ENCODE data around the gene ABTB2.

The ABTB2 gene

DNA sequence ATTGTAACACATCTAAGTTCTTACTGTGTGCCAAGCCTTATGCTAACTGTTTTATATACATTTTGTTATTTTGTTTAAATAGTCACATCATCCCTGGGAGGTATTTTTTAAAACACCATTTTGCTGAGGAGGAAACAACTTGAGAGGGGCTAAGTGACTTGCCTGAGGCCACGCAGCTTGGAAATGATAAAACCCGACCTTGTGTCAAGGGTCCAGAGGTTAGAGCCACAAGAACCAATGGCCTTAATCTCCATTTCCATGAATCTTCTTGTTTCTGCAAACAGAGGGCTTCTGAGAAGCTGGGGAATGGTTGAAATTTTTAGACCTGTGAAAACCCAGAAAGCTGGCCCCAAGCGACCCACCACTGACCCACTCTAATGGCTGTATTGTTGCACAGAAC is 16.7 kb downstream of the ABTB2 start:
- DNase-seq = no peak

DNA sequence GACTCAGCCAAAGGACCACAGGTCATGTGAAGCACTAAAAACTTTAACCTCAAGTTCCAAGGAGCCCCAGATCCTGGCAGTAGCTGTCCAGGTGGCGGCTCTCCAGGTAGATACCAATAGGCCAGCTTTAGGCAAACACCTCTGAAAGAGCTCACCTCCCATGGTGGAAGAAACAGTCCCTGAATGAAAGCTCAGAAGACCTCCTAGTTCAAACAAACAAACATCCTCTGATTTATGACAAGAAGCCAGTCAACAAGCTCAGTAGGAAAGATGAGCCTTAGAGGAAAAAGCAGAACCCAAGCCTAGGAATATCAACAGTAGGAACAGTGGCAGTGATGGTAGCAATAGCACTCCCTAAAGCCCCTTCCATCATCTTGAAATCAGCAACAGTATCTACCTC is 17.2 kb downstream of the ABTB2 start:
- no peak for DNase-seq

DNA sequence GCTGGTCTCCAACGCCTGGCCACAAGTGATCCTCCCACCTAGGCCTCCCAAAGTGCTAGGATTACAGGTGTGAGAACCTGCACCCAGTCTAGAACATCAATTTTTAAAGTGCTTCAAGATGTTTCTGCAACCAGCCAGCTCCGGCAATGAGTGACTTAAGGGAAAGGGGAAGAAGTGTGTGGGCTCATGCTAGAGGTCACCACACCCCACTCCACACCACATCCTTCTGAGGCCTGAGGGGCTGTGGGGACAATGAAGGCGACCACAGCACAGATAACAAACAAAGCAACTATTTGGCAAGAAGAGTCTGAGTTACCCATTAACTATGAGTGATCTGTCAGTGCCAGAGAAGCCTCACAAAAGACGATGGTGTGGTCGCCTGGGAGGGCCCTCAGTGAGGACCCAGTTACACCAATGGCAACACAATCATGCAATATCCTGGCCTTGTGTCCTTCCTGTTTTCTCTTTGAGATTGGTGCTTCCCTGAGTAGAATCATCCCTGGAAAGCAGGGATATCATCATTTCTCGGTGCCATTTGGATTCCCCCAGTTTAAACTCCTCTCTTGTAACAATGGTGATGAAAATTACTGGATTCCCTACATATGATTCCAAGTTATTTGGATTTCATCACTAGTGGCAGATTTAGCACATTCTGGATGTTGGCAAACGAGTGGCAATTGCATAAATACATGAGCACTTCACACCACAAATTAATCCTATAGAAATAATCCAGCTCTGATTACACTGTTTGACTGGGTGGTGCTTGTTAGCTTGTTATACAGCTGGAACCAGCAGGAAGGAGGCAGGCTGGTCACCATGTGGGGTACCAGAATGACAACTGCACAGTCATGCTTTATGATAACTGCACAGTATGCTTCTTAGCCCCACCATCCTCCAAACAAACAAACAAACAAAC is 18.4 kb downstream of the ABTB2 start:
- DNase-seq = peak in 1 of 2 experiments; percentile 52

DNA sequence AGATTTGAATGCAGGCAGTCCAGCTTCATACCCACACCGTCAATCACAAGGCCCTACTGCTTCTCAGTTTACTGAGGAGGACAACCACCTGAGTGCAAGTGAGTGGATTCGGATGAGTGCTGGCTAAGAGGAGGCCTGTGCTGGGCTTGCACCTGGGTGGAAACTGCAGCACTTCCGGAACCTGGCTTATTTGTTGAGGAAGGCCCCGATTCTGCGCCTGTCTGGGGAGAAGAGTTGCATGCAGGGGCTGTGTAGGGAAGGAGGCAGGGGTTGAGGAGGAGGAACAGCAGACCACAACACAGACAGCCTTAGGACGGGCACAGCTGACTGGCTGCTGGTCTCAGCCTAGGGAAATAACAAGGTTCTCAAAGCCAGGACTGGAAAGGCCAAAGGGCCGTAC is 20.8 kb downstream of the ABTB2 start:
- no peak for DNase-seq

DNA sequence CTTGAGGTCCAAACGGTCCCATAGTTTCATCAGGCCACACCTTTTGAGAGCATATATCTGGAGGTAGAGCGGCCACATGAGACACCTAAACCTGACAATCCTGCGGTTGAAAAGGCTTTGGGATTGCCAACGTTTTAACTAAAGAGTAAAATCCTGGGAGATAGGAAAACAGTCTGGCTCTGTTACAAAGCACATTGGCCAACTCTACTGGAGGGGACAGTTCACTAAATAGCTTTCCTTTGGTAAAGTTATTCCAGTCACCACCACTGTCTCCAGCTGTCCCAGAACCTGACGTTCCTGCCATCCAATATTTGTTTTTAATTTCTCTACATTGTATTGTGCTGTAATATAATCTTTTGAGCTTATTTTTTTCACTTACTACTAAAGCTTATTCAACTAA is 22.0 kb downstream of the ABTB2 start:
- DNase-seq = no peak

DNA sequence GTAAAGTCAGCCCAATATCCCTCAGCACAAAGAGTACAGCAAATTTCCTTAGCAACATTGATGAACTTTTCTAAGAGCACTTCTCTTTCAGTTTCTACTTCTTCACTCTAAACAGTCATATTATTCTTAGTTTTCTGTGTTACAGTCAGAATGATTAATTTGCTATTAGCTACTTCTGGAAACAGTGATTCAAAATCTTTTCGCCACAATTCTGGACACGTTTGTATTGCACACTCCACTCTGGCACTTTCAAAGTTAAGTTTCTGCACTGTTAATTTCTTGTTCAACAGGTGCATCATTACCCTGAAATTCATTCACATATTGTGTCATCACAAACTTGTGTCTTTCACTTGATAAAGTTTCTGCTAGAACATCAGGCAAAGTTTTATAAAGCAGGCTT is 22.5 kb downstream of the ABTB2 start:
- DNase-seq = no peak

DNA sequence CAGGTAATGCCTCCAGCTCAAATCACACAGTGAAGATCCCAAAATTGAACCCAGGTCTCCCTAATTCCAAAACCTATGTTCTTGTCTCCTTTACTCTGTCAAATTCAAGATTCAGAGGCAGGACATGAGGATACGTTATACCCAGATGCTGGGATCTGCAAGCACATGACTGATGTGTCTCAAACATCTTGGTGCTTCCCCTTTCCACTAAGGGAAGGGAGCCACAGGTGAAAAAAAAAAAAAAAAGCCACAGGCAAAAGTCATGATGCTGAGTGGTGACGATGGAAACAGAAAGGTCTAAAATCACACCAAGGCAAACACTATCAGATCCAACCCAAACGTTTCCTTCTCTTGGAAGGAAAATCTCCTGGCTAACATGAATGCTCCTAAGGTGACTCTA is 24.0 kb downstream of the ABTB2 start:
- no peak for DNase-seq

DNA sequence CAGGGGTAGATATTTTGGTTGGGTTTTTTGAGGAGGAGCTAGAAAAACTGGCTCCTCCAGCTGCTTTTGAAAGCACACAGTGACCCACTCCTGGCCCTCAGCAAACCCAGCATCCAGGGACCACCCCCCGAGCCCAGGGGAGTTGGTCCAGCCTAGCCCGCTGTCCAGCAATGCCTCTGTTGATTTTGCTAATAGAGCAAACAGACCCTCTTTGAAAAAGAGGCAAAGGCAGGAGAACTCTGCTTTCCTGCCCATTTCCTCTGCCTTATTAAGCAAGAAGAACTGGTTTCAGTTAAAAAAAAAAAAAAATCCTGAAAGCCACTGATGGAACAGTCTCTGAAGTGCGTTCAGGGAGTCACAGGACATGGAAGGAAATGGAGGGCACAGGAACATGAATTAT is 25.3 kb downstream of the ABTB2 start:
- peak in 1 of 2 experiments; percentile 54 for DNase-seq

DNA sequence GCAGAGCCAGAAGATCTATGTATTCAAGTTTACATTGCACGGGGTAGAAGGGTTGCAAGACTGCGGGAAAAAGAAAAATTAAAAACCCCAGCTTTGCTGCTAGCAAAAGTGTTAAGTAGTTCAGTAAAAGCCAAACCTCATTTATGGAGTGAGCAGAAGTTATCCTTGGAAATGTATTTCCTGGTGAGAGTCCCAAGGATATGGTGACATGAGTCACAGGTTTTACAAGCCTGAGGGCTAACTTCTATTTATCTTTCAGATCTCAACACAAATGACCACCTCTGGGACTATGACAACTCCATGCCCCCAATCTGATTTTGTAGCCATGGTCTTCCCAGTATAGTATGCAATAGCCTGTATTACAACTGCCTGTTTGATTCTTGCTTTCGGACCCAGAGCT is 26.1 kb downstream of the ABTB2 start:
- no peak for DNase-seq

DNA sequence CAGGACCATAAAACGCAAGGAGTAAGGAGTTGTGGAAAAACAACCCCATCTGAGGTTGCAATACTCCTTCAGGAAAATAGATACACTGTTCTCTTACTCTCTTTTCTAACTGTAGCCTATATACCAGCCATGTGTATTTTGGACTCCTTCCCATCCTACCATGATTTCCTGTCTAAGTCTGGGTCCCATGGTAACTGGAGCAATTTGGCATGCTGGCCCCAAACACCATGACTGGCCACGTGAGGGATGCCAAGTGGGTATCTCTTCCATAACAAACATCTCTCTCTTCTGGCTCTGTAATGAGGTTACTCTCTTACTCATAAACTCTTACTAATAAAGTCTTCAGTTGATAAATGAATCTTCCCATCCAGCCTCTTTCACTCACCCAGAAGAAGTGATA is 26.5 kb downstream of the ABTB2 start:
- peak; percentile 88 to 97 for DNase-seq

DNA sequence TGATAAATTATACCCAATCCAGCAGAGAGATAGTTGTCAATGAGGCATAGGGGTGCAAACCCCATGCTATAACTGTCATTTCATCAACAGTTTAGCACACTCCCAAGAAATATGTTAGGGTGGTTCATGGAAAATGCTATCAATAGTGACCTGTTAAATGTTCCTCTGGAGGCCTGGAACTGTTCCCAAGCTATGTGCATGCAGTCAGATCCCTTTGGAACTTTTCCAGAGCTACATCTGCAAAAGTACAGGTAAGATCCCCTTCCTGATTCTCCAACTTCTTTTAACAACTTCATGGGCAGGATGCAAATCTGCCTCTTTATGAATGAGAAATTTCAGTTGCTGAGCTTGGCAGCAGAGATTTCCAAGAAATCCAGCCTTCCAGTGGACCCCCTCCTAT is 27.2 kb downstream of the ABTB2 start:
- DNase-seq = peak; percentile 24 to 58

DNA sequence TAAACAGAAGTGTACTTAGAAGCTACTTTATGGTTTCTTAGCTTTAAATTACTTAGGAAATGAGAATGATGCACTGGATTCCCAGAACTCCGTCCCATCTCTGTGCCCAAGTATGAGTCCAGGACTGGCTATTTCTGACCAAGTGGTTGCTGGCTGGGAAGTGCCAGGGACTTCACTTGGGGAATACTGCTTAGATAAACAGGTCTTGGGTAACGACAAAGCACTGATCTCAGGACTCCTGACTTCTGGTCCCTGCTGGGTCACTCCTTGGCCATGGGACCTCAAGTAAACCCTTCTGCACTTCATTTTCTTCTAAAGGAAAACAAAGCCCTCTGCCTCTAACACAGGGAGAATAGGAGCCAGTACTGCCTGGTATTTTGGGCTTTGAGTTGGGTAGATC is 27.9 kb downstream of the ABTB2 start:
- no peak for DNase-seq

DNA sequence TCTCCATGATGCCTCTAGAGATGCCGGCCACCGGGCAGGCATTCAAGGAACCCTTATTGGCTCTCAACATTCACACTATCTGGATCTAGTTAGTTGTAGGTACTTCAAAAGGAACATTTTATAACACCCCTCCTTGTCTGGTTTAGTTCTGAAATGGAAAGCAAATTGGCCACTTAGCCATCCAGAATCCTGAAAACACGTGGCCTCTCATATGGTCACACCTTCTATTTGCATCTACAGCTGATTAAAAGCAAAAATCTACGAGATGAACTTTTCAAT is 29.2 kb downstream of the ABTB2 start:
- DNase-seq = no peak

DNA sequence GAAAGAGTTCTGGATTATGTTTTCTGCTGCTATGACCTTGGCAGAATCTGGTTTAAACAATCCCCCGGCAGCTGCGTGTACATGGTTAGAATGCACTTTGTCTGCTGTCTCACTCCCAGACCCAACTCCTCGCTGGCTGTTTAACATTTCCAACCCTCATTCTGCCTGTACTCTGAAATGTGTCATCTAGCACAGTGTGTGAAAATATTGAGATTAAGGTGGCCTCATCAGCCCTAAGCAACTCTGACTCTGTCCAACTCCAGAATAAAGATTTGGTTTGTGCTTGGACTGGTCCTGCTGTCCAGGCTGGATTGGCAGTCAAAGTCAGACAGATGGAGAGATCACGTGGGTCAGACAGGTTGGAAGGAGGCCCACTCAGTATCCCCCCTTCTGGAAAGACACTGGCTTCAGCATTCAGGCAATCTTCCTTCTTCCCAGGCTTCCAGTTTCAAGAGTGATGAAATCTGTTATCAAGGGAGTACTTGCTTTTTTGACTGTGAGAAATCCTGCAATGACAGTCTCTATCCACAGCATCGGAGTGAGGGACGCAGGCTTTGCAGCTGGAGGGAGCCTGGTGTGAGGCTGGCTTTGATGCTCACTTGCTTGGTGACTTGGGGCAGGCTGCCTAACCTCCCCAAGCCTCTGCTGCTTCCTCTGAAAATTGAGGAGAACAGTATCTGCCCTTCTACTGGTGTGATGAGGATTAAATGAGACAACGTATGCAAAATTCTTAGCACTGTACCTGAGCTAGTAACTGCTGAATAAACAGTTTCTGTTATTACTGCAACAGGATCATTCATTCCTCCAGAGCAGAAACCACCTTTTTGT is 29.8 kb downstream of the ABTB2 start:
- DNase-seq = peak in 1 of 2 experiments; percentile 38

DNA sequence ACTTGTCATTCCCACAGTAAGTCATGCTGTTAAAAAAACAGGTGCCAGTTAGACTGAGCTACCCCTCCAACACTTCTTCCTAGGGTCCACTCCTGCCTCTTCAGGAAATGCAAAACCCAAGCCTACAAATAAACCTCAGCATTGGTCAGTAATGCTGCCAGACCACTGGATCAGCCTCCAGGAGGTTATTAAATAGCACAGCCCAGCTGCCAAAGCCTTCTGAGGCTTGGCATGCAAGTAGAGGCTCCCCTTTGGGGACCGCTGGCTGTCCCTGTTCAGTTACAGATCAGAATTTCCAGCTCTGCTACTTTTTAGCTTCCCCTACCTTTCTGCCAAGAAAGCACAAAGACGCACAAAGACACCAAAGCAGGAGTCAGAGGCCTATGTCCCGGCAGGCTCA is 33.3 kb downstream of the ABTB2 start:
- DNase-seq = no peak

DNA sequence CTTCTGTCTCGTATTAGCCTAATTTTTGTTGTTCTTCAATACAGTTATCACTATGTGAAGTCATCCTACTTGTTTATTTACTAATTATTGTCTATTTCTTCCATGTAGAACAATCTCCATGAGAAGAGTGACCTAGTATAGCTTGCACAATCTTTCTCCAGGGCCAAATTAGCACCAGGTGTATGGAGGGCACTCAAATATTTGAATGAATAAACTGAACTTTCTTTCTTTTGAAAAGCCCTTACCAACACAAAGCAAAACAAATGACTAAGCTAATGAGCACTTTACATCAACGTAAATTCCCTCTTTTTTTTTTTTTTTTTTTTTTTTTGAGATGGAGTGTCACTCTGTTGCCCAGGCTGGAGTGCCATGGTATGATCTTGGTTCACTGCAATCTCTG is 34.2 kb downstream of the ABTB2 start:
- DNase-seq = no peak

DNA sequence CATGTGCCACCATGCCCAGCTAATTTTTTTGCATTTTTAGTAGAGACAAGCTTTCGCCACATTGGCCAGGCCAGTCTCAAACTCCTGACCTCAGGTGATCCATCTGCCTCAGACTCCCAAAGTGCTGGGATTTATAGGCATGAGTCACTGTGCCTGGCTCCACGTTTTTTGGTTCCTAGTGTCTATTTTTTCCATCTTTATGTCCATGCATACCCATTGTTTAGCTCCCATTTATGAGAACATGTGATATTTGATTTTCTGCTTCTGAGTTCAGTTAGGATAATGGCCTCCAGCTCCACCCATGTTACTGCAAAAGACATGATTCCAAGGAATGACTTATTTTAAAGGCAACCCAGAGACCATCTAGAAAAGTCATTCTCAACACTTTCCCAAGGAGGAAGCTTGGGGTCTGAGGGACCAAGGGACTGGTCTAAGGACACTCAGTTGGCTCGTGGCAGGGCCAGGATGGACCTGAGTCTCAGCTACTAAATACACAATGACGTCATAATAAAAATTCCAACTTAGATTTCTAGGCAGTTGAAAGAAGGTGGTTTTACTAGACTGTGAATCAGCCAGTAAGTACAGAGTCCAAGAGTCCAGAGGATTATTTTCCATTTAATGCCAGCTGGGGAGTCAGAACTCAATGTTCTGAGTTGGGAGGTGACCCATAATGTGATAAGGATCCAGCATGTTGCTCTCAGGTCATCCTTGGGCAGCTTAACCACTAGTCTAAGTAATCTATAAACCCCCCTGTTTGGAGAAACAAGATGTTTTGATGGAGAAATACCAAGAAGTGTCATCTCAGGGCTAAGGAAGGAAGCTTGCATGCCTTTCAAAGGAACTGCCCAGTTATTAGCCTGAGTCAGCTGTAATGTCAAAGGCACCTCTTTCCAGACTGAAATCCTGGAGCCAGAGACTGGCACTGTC is 39.4 kb downstream of the ABTB2 start:
- DNase-seq = no peak

DNA sequence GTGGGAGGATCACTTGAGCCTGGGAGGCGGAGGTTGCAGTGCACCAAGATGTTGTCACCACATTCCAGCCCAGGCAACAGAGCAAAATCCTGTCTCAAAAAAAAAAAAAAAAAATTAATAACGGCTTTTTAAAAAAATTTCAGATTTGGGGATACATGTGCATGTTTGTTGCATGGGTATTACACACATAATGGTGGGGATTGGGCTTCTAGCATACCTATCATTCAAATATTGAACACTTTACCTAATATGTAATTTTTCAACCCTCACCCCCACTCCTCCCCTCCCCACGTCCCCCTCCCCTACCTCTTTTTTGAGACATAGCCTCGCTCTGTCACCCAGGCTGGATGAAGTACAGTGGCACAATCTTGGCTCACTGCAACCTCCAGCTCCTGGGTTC is 40.1 kb downstream of the ABTB2 start:
- DNase-seq = no peak

DNA sequence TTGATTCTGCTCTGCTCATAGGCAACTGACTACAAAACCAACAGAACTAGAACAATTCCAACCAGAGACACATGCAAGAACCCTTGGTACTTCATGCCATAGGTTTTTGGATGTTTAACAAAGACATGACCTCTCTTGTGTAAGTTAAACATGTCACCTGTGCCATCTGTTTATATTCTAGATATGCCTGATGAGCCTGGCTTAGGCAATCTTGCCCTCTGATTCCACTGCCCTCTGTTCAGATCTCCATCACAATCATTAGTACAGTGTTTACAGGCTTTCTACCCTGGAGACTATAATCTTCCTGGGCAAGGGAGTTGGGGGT is 40.8 kb downstream of the ABTB2 start:
- DNase-seq = no peak

DNA sequence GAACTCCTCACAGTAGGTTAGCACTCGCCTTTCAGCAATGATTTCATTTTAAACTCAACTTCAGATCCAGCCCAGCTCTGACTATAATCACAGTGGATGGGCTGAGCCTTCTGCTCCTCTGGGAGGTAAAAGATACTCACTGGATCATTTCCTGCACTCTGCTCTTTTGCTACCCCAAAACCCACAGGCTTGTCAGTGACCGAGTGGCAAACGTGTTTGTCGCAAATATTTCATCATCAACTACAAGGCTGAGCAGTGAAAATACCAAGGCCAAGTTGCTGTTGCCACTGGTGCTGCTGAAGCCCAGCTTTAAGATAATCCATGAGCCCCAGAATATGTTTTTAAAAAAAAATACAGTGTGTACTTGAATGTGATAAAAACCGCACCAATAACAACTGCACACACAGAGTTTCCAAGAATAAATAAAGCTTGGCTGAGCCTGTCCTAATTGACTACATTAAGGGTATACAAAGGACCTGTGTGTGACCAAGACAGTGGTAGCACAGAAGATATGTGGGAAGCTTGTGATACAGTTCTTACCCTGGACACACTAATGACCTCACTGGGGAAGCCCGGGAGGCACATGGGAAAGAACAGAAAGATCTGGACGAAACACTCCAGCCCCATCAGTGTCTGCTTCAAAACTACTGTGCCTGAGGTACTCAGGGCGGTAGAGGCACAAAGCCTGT is 41.3 kb downstream of the ABTB2 start:
- no peak for DNase-seq

DNA sequence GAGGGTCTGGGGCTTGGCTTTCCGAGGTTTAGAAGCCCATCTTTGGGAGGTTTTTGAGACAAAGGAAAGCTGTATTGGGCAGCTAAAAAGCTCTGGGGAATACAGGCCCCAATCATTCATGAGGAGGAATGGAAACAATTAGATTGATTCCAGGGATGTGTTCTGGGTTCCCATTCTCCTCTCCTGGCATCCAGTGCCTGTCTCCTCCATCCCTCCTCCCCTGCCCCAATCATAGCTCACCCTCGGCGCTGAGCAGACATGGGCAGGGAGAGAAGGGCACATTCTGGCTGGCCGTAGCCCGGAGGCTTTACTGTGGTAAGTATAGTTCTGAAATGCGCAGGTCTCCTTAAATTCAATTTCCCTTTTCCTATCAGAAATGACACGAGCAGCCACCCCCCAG is 42.4 kb downstream of the ABTB2 start:
- no peak for DNase-seq

DNA sequence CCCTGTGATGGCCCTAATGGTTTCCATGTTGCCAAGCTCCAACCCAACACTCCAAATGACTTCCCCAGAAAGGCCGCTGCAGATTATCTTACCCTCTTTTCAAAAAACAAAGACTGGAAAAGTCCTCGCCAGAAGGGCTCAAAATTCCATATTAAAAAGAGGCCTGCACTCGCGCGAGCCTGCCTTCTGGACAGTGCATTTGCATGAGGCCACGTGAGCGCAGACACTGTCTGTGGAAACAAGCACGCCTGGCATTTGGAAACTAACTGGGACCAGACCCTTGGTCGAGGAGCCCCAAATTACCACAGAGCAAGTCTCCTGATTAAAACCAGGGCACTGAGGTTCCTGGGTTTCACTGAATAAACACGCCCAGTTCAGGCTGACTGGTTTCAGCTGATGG is 42.9 kb downstream of the ABTB2 start:
- no peak for DNase-seq

DNA sequence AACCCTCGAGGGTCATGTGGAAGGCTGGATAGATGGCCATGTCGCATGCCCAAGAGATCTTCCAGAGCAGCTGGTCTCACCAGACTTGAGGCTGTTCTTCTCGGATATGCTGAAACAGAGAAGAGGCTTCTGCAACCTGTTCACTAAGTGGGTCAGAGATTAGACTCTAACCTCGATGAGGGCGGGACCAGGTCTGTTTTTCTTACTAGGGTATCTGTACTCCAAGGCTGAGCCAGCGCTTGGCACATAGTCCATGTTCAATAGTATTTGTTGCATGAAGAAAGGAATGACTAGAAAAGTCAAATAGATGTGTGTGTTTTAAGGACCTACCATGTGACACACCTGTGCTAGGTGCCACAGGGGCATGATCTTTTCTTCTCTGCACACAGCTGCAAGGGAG is 43.6 kb downstream of the ABTB2 start:
- no peak for DNase-seq

Measured in NCI-H2081 (cell line).